AML-193 (cell line): ENCODE results near the gene CXXC5.
A peak's percentile ranks its signal among the peaks of the same experiment; 100 is the strongest.
"Not testable (repeated sequence)": the region's sequence is repeated elsewhere in the genome, so short reads cannot be mapped to it uniquely, and the experiment has no call there.

ENCODE experiments used
- DNase-seq, 2 experiments: peaks; one replicate each; lab custom pipeline; 2025; lab: John Stamatoyannopoulos, UW

The CXXC5 gene

DNA sequence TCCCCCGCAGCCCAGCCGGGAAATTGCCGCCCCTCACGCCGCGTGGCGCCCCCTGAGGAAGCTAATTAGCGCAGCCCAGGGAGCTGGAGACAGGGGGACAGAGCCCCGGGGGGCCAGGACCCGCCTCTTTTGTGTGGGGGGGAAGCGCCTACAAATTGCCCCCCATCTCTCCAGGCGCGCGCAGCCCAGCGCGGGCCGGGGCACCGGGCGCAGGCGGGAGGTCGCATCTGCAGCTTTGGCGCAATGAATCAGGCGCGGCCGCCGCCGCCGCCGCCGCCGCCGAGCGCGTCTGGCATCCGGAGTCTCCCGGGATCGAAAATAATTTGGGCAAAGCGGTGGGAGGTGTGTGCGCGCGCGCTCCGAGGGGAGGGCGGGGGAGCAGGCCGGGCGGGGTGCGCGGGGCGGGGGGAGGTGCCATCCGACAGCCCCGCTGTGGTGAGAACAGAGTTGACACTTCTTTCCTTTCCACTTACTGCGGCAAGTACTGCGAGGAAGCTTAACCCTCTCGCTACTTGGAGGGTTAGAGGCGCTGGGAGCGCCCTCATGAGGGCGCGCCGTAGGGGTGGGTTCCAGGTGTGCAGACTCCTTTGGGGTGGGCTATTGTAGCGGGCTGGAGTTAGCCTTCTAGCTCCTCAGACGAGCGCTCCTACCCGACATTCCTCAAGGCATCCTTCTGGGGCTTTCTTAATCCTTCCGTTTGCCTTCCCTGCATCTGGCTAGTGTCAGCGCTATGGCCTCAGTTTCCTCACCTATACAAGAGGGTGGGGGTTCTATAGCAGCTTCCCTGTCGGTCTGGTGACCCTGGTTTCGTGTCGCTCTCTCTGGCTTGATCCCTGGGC is 63.1 kb downstream of the CXXC5 start:
- peak; percentile 11 to 40 for DNase-seq

DNA sequence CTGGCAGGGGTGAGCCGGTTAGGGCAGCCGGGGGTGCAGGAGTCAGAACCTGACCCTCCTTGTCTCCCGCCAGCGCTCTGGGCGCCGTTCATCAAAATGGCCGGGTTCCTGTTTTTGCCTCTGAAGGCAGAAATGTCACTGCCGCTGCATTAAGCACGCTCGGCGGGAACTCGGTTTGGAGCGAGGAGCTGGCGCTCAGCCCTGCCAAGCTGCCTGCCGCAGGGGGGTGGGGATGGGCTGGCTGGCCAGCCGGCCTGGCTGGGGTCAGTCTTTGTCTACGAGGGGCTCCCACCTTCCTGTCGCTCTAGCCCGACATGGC is 63.7 kb downstream of the CXXC5 start:
- DNase-seq, result peak in 1 of 2 experiments; percentile 24

DNA sequence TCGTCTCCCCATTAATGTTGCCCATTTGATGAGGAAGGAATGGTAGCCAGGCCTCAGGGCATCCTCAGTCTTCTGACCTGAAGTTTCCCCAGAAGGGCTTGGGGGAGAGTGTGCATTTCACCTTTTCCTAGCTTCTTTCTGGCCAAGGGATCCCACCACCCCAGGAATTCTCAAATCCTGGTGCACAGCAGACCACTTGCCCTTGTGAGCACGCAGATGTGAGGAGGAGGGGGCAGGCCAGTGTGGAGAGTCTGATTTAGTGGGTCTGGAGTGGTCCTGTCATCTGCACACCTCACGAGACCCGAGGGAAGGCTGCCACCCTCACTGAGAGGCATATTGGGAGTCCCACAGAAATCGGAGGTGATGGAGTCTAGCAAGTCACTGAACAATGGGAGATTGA is 64.3 kb downstream of the CXXC5 start:
- no peak for DNase-seq

DNA sequence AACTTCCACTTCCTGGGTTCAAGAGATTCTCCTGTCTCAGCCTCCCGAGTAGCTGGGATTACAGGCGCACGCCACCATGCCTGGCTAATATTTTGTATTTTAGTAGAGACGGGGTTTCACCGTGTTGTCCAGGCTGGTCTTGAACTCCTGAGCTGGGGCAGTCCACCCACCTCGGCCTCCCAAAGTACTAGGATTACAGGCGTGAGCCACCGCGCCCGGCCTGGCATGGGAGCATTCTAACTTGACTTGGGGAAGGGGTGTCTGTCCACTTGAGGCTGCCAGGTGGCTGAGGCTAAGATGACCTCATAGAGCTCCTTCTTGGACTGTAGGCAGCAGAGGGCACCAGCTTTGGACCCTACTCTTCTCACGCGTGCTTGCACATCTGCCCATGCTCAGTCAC is 65.7 kb downstream of the CXXC5 start:
- DNase-seq, result not testable (repeated sequence)

DNA sequence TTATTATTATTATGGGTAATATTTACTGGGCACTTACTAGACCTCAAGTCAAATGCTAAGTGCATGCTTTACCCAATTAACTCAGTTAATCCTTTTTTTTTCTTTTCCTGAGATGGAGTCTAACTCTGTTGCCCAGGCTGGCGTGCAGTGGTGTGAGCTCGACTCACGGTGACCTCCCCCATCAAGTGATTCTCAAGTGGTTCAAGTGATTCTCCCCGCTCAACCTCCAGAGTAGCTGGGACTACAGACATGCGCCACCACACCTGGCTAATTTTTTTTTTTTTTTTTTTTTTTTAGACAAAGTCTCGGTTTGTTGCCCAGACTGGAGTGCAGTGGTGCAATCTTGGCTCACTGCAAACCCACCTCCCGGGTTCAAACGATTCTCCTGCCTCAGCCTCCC is 69.1 kb downstream of the CXXC5 start:
- DNase-seq, result no peak

DNA sequence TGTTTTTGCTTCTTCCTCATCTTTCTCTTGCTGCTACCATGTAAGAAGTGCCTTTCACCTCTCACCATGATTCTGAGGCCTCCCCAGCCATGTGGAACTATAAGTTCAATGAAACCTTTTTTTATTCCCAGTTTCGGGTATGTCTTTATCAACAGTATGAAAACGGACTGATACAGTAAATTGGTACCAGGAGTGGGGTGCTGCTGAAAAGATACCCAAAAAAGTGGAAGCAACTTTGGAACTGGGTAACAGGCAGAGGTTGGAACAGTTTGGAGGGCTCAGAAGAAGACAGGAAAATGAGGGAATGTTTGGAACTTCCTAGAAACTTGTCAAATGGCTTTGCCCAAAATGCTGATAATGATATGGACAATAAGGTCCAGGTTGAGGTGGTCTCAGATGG is 70.3 kb downstream of the CXXC5 start:
- not testable (repeated sequence) for DNase-seq

DNA sequence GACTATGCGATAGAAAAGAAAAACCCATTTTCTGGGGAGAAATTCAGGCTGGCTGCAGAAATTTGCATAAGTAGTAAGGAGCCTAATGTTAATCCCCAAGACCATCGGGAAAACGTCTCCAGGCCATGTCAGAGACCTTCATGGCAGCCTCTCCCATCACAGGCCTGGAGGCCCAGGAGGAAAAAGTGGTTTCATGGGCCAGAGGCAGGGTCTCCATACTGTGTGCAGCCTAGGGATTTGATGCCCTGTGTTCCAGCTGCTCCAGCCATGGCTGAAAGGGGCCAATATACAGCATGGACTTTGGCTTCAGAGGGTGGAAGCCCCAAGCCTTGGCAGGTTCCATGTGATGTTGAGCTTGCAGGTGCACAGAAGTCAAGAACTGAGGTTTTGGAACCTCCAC is 71.8 kb downstream of the CXXC5 start:
- not testable (repeated sequence) for DNase-seq

DNA sequence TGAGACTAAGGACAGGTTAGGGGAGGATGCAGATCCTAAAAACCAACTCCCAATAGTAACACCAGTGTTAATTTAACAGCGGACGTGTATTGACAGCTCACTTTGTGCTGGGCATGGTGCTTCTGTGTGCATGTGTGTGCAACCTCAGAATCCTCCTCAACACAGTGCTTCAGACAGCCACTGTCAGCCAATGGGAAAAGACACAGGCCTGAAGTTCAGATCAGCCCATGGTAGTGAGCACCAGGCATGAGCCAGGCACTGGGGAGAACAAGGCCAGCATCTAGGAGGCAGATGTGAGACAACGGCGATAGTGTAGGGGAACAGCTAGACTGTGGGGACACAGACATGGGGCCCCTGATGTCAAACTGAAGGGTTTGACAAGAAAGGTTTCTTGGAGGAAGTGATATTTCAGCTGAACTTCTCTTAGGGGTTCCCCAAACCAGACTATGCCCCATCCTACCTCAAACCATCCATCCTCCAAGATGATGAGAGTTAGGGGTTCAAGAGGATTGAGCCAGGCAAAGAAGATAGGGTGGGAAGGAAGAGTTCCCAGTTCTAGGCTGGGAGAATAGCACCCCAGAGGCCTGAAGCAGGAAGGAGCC is 75.9 kb downstream of the CXXC5 start:
- no peak for DNase-seq

DNA sequence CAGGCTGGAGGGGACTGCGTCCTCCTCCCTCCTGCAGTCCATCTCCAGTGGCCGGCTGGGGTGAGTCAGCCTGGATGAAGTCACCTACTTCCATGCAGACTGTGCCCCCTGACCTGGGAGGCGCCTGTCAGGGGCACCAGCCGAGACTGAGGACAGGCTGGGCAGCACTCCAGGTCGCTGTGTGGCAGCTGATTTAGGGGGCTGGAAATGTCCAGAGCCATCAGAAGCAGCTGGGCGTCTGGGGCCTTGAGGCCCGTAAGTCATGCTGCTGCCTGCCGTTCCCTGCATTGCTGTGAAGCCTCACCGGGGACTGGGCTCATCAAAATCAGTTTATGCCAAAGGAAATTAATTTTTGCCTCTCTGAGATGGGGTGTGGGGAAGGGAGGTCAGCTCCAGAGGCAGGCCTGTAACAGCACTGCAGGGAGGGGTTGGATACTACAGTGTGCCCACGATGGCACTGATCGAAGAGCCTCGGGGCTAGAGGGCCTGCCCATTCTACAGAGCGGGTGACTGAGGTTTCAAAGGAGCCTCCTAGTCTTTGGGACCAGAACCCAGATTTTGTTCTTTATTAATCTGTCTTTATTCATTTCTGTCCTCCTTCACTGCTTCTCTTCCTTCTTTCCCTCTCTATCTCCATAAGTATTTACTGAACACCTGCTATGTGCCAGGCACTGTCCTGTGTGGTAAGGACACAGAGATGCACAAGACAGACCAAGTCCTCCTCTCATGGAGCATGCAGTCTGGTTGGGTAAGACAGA is 77.1 kb downstream of the CXXC5 start:
- no peak for DNase-seq

DNA sequence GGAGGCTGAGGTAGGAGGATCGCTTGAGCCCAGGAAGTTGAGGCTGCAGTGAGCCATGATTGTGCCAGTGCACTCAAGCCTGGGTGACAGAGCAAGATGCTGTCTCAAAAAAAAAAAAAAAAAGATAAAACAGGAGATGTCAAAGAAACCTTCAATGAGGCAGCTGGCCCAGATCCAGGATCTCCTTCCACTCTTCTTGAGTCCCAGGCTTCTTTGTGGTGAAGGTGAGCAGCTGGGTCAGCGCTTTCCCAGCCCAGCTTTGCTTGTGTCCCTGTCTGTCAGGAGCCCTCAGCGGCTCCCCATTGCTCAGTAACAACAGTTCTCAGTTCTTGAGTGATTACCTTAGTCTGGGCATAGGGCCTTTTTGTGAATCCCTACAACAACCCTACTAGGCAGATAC is 78.1 kb downstream of the CXXC5 start:
- DNase-seq, result no peak

DNA sequence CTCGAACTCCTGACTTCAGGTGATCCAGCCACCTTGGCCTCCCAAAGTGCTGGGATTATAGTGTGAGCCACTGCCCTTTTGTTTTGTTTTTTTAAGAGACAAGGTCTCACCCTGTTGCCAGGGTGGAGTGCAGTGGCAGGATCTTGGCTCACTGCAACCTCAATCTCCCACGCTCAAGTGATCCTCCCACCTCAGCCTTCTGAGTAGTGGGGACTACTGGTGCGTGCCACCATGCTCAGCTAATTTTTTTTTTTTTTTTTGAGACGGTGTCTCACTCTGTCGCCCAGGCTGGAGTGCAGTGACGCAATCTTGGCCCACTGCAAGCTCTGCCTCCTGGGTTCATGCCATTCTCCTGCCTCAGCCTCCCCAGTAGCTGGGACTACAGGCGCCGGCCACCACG is 79.5 kb downstream of the CXXC5 start:
- DNase-seq, result not testable (repeated sequence)

DNA sequence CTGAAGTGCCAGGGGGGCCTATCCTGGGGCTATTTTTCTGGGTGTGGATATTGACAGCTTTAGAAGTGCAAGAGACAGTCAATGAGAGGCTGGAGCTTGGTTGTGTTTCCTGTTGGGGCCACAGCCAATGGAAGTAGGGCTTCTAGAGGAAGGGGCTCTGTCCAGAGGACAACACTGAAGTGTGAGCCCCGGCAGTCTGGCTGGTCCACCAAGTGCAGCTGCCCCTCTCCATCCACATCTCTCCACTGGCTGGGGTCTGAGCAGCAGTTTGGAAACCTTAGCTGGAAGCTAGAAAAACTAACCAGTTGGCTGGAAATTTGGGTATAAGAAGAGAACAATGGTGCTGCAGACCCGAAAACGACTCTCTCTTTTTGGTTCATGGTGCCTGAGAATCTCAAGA is 83.1 kb downstream of the CXXC5 start:
- no peak for DNase-seq

DNA sequence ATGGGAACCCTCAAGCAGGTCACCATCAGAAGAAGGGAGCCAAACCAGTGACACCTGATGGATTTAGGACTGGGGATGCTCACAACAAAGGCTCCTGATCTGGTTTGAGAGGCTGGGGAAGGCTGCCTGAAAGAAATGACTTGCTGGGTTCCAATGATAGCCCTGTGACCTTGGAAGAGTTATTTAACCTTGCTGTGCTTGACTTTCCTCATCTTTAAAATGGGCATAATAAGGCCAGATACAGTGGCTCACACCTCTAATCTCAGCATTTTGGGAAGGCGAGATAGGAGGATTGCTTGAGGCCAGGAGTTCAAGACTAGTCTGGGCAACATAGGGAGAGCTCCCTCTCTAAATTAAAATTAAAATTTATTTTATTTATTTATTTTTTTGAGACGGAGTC is 83.9 kb downstream of the CXXC5 start:
- no peak for DNase-seq

DNA sequence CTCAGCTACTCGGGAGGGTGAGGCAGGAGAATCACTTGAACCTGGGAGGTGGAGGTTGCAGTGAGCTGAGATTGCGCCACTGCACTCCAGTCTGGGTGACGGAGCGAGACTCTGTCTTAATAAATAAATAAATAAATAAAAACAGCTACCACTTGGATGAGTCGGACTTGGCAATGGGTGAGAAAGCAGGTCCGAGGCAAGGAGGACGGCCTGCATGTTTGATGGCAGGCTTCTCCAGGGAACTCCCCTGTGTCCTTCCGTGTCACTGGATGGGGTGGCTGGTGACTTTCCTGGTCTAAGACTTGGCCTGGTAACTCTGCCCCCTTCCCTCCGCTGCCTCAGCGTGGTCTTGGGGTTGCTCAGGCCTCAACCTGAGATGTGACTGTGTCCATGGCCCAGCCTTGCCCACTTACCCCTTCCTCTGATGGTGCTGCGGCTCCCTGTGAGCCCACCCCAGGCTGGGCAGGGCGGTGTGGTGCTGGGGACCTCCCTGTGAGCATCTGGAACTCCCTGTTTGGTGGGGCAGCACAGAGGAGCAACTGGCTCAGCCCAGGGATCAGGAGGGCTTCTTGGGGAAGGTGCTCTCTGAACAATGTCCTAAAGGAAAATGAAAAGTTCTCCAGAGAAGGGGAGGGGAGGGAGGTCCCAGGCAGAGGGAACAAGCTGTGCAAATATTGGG is 85.0 kb downstream of the CXXC5 start:
- no peak for DNase-seq
